ENCODE measurements around the gene PRKCB. TPM values are rescaled to one million over a fixed set of nuclear protein-coding genes. Genes with fewer than 3 reads are reported as not detected.

The PRKCB gene
- total and polyA plus RNA-seq, 4 experiments from 2014 or later, result 46.5 to 106 (median 98.2) TPM

GRCh38 chr16:23826528-23827045 lies 9.2 kb upstream of the PRKCB start:
- H3K27ac ChIP-seq (ENCODE audit: low read depth, low read length), result peak overlapping the region; percentile 36
- no peaks in the 10 kb centered on the region for H3K27me3 Mint-ChIP-seq
- H3K4me3 Mint-ChIP-seq, result peak overlapping the region; percentile 55 to 84 (median 65)
- H3K36me3 ChIP-seq (ENCODE audit: insufficient read depth, low read length), result no peaks in the 10 kb centered on the region
- peaks cover 40% of the 10 kb centered on the region for H3K4me1 ChIP-seq (ENCODE audit: insufficient read depth, low read length)
- peaks cover 30 to 44% (median 36%) of the 10 kb centered on the region in 4 donors for H3K4me1 Mint-ChIP-seq
- no peaks in the 10 kb centered on the region for H3K36me3 Mint-ChIP-seq
- peak overlapping the region; percentile 88 to 97 (median 89) for H3K27ac Mint-ChIP-seq
- intact Hi-C loops (cut with micrococcal nuclease), result loop anchor here (1.0 to 5.0 kb wide), 4 partner anchors 9 to 184 kb away; partner anchors contain the start of gene PRKCB
- peaks cover 0 to 4% (median 0%) of the 10 kb centered on the region in 8 donors for H3K9me3 Mint-ChIP-seq
- no peaks in the 10 kb centered on the region for H3K9me3 ChIP-seq (ENCODE audit: control insufficient read depth in 1 of 2, low read length in 2 of 2)
- peak; percentile 58 to 78 (median 73) for DNase-seq
- H3K4me3 ChIP-seq (ENCODE audit: low read length in 2 of 2), result peak overlapping the region; percentile 0 to 20
- ChIA-PET CTCF (ENCODE audit: partially characterized antibody) (interaction anchor here (1.2 to 8.9 kb wide), 3 partner anchors 23 to 184 kb away, joined by 3 to 66 read pairs (median 8); no protein-coding TSS in a partner anchor), POLR2A (ENCODE audit: partially characterized antibody) (interaction anchor here (0.5 to 3.3 kb wide), 13 partner anchors 10 to 319 kb away, joined by 3 to 30 read pairs (median 4); partner anchors contain the start of gene PRKCB)
- H3K27me3 ChIP-seq (ENCODE audit: insufficient read depth, low read length), result no peaks in the 10 kb centered on the region

GRCh38 chr16:23827057-23827456 lies 8.7 kb upstream of the PRKCB start:
- no peaks in the 10 kb centered on the region for H3K36me3 ChIP-seq (ENCODE audit: insufficient read depth, low read length)
- CTCF ChIA-PET (ENCODE audit: partially characterized antibody), result interaction anchor here (2.0 to 8.9 kb wide), 3 partner anchors 23 to 184 kb away, joined by 6 to 66 read pairs (median 8); no protein-coding TSS in a partner anchor
- Mint-ChIP-seq H3K27me3 (no peaks in the 10 kb centered on the region), H3K36me3 (no peaks in the 10 kb centered on the region), H3K4me3 (peak overlapping the region; percentile 55 to 84 (median 65)), H3K4me1 (peaks cover 30 to 44% (median 34%) of the 10 kb centered on the region in 4 donors), H3K27ac (peak overlapping the region; percentile 88 to 97 (median 89)), H3K9me3 (peaks cover 0 to 4% (median 0%) of the 10 kb centered on the region in 8 donors)
- H3K27me3 ChIP-seq (ENCODE audit: insufficient read depth, low read length), result no peaks in the 10 kb centered on the region
- POLR2A ChIA-PET (ENCODE audit: partially characterized antibody), result interaction anchor here (0.9 to 3.3 kb wide), 11 partner anchors 9 to 183 kb away, joined by 3 to 30 read pairs (median 4); partner anchors contain the start of gene PRKCB
- peak overlapping the region in 1 of 2 donors; percentile 20 for H3K4me3 ChIP-seq (ENCODE audit: low read length in 2 of 2)
- H3K27ac ChIP-seq (ENCODE audit: low read depth, low read length), result peak overlapping the region; percentile 36
- peak in 3 of 5 donors; percentile 27 to 37 (median 33) for DNase-seq
- intact Hi-C loops (cut with micrococcal nuclease), result loop anchor here (2.0 to 5.0 kb wide), 2 partner anchors 22 to 35 kb away; no protein-coding TSS in a partner anchor
- peaks cover 40% of the 10 kb centered on the region for H3K4me1 ChIP-seq (ENCODE audit: insufficient read depth, low read length)
- no peaks in the 10 kb centered on the region for H3K9me3 ChIP-seq (ENCODE audit: control insufficient read depth in 1 of 2, low read length in 2 of 2)

GRCh38 chr16:23829454-23829853 lies 6.3 kb upstream of the PRKCB start:
- no peak overlapping the region for H3K27ac ChIP-seq (ENCODE audit: low read depth, low read length)
- Mint-ChIP-seq H3K36me3 (no peaks in the 10 kb centered on the region), H3K27ac (no peak overlapping the region), H3K9me3 (peaks cover 0 to 4% (median 0%) of the 10 kb centered on the region in 8 donors), H3K4me3 (no peak overlapping the region), H3K4me1 (peaks cover 36 to 55% (median 46%) of the 10 kb centered on the region in 4 donors), H3K27me3 (no peaks in the 10 kb centered on the region)
- no peak for DNase-seq
- intact Hi-C loops (cut with micrococcal nuclease), result loop anchor here (5.0 kb wide), 1 partner anchor 33 kb away; no protein-coding TSS in a partner anchor
- POLR2A ChIA-PET (ENCODE audit: partially characterized antibody), result interaction anchor here (1.3 kb wide), 1 partner anchor 27 kb away, joined by 3 read pairs; no protein-coding TSS in a partner anchor
- H3K9me3 ChIP-seq (ENCODE audit: control insufficient read depth in 1 of 2, low read length in 2 of 2), result no peaks in the 10 kb centered on the region
- H3K4me3 ChIP-seq (ENCODE audit: low read length in 2 of 2), result no peak overlapping the region
- H3K36me3 ChIP-seq (ENCODE audit: insufficient read depth, low read length), result no peaks in the 10 kb centered on the region
- peaks cover 55% of the 10 kb centered on the region for H3K4me1 ChIP-seq (ENCODE audit: insufficient read depth, low read length)
- H3K27me3 ChIP-seq (ENCODE audit: insufficient read depth, low read length), result no peaks in the 10 kb centered on the region
- CTCF ChIA-PET (ENCODE audit: partially characterized antibody), result interaction anchor here (1.0 to 8.9 kb wide), 3 partner anchors 22 to 48 kb away, joined by 3 to 66 read pairs (median 4); no protein-coding TSS in a partner anchor

GRCh38 chr16:23830276-23830675 lies 5.5 kb upstream of the PRKCB start:
- peaks cover 39 to 55% (median 46%) of the 10 kb centered on the region in 4 donors for H3K4me1 Mint-ChIP-seq
- no peak overlapping the region for H3K4me3 ChIP-seq (ENCODE audit: low read length in 2 of 2)
- no peaks in the 10 kb centered on the region for H3K27me3 Mint-ChIP-seq

GRCh38 chr16:23832882-23833281 lies 2.9 kb upstream of the PRKCB start:
- Histone ChIP-seq H3K36me3 (ENCODE audit: insufficient read depth, low read length) (no peaks in the 10 kb centered on the region), H3K4me3 (ENCODE audit: low read length in 2 of 2) (no peak overlapping the region), H3K27me3 (ENCODE audit: insufficient read depth, low read length) (no peaks in the 10 kb centered on the region), H3K4me1 (ENCODE audit: insufficient read depth, low read length) (peaks cover 42% of the 10 kb centered on the region), H3K27ac (ENCODE audit: low read depth, low read length) (no peak overlapping the region), H3K9me3 (ENCODE audit: control insufficient read depth in 1 of 2, low read length in 2 of 2) (no peaks in the 10 kb centered on the region)
- Mint-ChIP-seq H3K4me3 (no peak overlapping the region), H3K4me1 (peaks cover 24 to 46% (median 35%) of the 10 kb centered on the region in 4 donors), H3K27ac (no peak overlapping the region), H3K36me3 (peaks cover 0 to 13% of the 10 kb centered on the region in 2 donors), H3K9me3 (peaks cover 0 to 4% (median 0%) of the 10 kb centered on the region in 8 donors), H3K27me3 (no peaks in the 10 kb centered on the region)
- intact Hi-C loops (cut with micrococcal nuclease), result no loop called here
- CTCF ChIA-PET (ENCODE audit: partially characterized antibody), result interaction anchor here (1.3 to 2.7 kb wide), 3 partner anchors 30 to 178 kb away, joined by 4 to 20 read pairs (median 6); no protein-coding TSS in a partner anchor
- no peak for DNase-seq
- POLR2A ChIA-PET (ENCODE audit: partially characterized antibody), result interaction anchor here (1.2 kb wide), 2 partner anchors 9 to 116 kb away, joined by 3 to 4 read pairs; no protein-coding TSS in a partner anchor

More at GRCh38 chr16:23830276-23830675, 5.5 kb upstream of the PRKCB start:
- no peak overlapping the region for H3K27ac ChIP-seq (ENCODE audit: low read depth, low read length)
- ChIA-PET POLR2A (ENCODE audit: partially characterized antibody) (no interaction called here), CTCF (ENCODE audit: partially characterized antibody) (interaction anchor here (8.9 kb wide), 1 partner anchor 26 kb away, joined by 66 read pairs; no protein-coding TSS in a partner anchor)
- H3K36me3 ChIP-seq (ENCODE audit: insufficient read depth, low read length), result no peaks in the 10 kb centered on the region
- H3K9me3 ChIP-seq (ENCODE audit: control insufficient read depth in 1 of 2, low read length in 2 of 2), result no peaks in the 10 kb centered on the region
- H3K27ac Mint-ChIP-seq, result peak overlapping the region in 1 of 7 donors; percentile 50
- H3K4me1 ChIP-seq (ENCODE audit: insufficient read depth, low read length), result peaks cover 56% of the 10 kb centered on the region
- intact Hi-C loops (cut with micrococcal nuclease), result no loop called here
- no peak for DNase-seq
- no peaks in the 10 kb centered on the region for H3K27me3 ChIP-seq (ENCODE audit: insufficient read depth, low read length)
- H3K9me3 Mint-ChIP-seq, result peaks cover 0 to 4% (median 0%) of the 10 kb centered on the region in 8 donors
- H3K36me3 Mint-ChIP-seq, result peaks cover 0 to 2% of the 10 kb centered on the region in 2 donors
- H3K4me3 Mint-ChIP-seq, result no peak overlapping the region

GRCh38 chr16:23833504-23833903 lies 2.3 kb upstream of the PRKCB start:
- Mint-ChIP-seq H3K27ac (peak overlapping the region in 1 of 7 donors; percentile 75), H3K4me1 (peaks cover 28 to 50% (median 37%) of the 10 kb centered on the region in 4 donors), H3K4me3 (peak overlapping the region in 2 of 8 donors; percentile 40 to 96), H3K36me3 (peaks cover 0 to 14% of the 10 kb centered on the region in 2 donors), H3K27me3 (no peaks in the 10 kb centered on the region), H3K9me3 (peaks cover 0 to 4% (median 0%) of the 10 kb centered on the region in 8 donors)
- DNase-seq, result no peak
- Histone ChIP-seq H3K27ac (ENCODE audit: low read depth, low read length) (no peak overlapping the region), H3K9me3 (ENCODE audit: control insufficient read depth in 1 of 2, low read length in 2 of 2) (no peaks in the 10 kb centered on the region), H3K36me3 (ENCODE audit: insufficient read depth, low read length) (no peaks in the 10 kb centered on the region), H3K4me1 (ENCODE audit: insufficient read depth, low read length) (peaks cover 42% of the 10 kb centered on the region), H3K27me3 (ENCODE audit: insufficient read depth, low read length) (no peaks in the 10 kb centered on the region), H3K4me3 (ENCODE audit: low read length in 2 of 2) (no peak overlapping the region)
- CTCF ChIA-PET (ENCODE audit: partially characterized antibody), result interaction anchor here (1.0 to 2.7 kb wide), 6 partner anchors 8 to 200 kb away, joined by 3 to 20 read pairs (median 4); no protein-coding TSS in a partner anchor
- POLR2A ChIA-PET (ENCODE audit: partially characterized antibody), result interaction anchor here (1.2 to 2.0 kb wide), 3 partner anchors 10 to 116 kb away, joined by 3 to 7 read pairs (median 4); no protein-coding TSS in a partner anchor
- intact Hi-C loops (cut with micrococcal nuclease), result no loop called here

Data from CD4-positive, alpha-beta memory T cell (primary cell).